Skeletal muscle tissue (tissue), 4 donors: Measurements from ENCODE around the gene SPTLC2. TPM values are rescaled to one million over a fixed set of nuclear protein-coding genes. Genes with fewer than 3 reads are reported as not detected.

ENCODE experiments used
- H3K27ac ChIP-seq: one replicate; pipeline ENCODE4 v1.7.0; 2013; ENCODE audit warnings: mild to moderate bottlenecking, low read depth, low read length, inconsistent platforms
- H3K27me3 ChIP-seq, 3 donors: one replicate each; pipeline ENCODE4 v1.7.0; 2013; ENCODE audit warnings: low read length in 3 of 3; ENCODE audit not compliant: control insufficient read depth in 3 of 3, insufficient read depth in 3 of 3
- H3K36me3 ChIP-seq, 3 donors: one replicate each; pipeline ENCODE4 v1.7.0; 2013; ENCODE audit warnings: low read length in 3 of 3; ENCODE audit not compliant: control insufficient read depth in 3 of 3, insufficient read depth in 3 of 3
- H3K4me1 ChIP-seq, 3 donors: one replicate each; pipeline ENCODE4 v1.7.0; 2013; ENCODE audit warnings: low read length in 3 of 3, mild to moderate bottlenecking in 3 of 3; ENCODE audit not compliant: control insufficient read depth in 3 of 3, insufficient read depth in 3 of 3
- H3K4me3 ChIP-seq, 3 donors: one replicate each; pipeline ENCODE4 v1.7.0; 2013; ENCODE audit warnings: low read length in 3 of 3
- H3K9ac ChIP-seq, 3 donors: one replicate each; pipeline ENCODE4 v1.7.0; 2013; ENCODE audit warnings: low read length in 3 of 3, mild to moderate bottlenecking in 3 of 3, moderate library complexity in 2 of 3, low read depth in 1 of 3
- H3K9me3 ChIP-seq, 3 donors: one replicate each; pipeline ENCODE4 v1.7.0; 2013; ENCODE audit warnings: low read length in 3 of 3; ENCODE audit not compliant: control insufficient read depth in 3 of 3
- total RNA-seq: library from RNA; depleted of rRNA; stranded (reverse); fragments of >200 nt; gene quantifications from one replicate; pipeline ENCODE4 v1.2.3, GENCODE V29; 2014
- donor health status: Osteomylitis.

SPTLC2 gene
- total RNA-seq, 1 donor from 2014 or later, result 20.4 TPM

- Histone ChIP-seq H3K9ac (no peak overlapping the region), H3K27me3 (peaks cover 18 to 29% (median 26%) of the 10 kb centered on the region in 3 donors), H3K4me3 (peak overlapping the region in 2 of 3 donors; percentile 32 to 60), H3K4me1 (peaks cover 0 to 8% (median 6%) of the 10 kb centered on the region in 3 donors), H3K27ac (no peak overlapping the region), H3K9me3 (no peaks in the 10 kb centered on the region), H3K36me3 (no peaks in the 10 kb centered on the region)
These were observed 117.4 kb downstream of the SPTLC2 start for GRCh38 chr14:77498984-77499527.

- Histone ChIP-seq H3K4me1 (peaks cover 0 to 8% (median 6%) of the 10 kb centered on the region in 3 donors), H3K27me3 (peaks cover 18 to 29% (median 26%) of the 10 kb centered on the region in 3 donors), H3K9me3 (no peaks in the 10 kb centered on the region), H3K36me3 (no peaks in the 10 kb centered on the region), H3K27ac (no peak within 1 kb of the TSS), H3K9ac (no peak within 1 kb of the TSS), H3K4me3 (peak within 1 kb of the TSS; percentile 30 to 60 (median 49))
These were observed 118.1 kb downstream of the SPTLC2 start, which contains the start of gene ISM2 for GRCh38 chr14:77498120-77498979. Gene ISM2 (minus strand): TSS chr14:77498816. CDS start chr14:77498793, 23 bp downstream.

GRCh38 chr14:77495334-77495733 lies 121.1 kb downstream of the SPTLC2 start:
- no peaks in the 10 kb centered on the region for H3K9me3 ChIP-seq
- H3K27me3 ChIP-seq, result peaks cover 18 to 26% (median 25%) of the 10 kb centered on the region in 3 donors
- H3K4me1 ChIP-seq, result peaks cover 0 to 8% (median 6%) of the 10 kb centered on the region in 3 donors
- no peaks in the 10 kb centered on the region for H3K36me3 ChIP-seq
- no peak overlapping the region for H3K9ac ChIP-seq
- no peak overlapping the region for H3K27ac ChIP-seq
- no peak overlapping the region for H3K4me3 ChIP-seq

- H3K4me3 ChIP-seq, result no peak overlapping the region
- H3K36me3 ChIP-seq, result no peaks in the 10 kb centered on the region
These were observed 125.4 kb downstream of the SPTLC2 start for GRCh38 chr14:77491056-77491455.

GRCh38 chr14:77490347-77490986 lies 126.0 kb downstream of the SPTLC2 start:
- Histone ChIP-seq H3K4me3 (no peak overlapping the region), H3K9me3 (no peaks in the 10 kb centered on the region), H3K36me3 (no peaks in the 10 kb centered on the region), H3K4me1 (no peaks in the 10 kb centered on the region), H3K9ac (no peak overlapping the region), H3K27ac (no peak overlapping the region), H3K27me3 (no peaks in the 10 kb centered on the region)

More at GRCh38 chr14:77491056-77491455, 125.4 kb downstream of the SPTLC2 start:
- Histone ChIP-seq H3K27ac (no peak overlapping the region), H3K27me3 (no peaks in the 10 kb centered on the region), H3K9me3 (no peaks in the 10 kb centered on the region), H3K4me1 (no peaks in the 10 kb centered on the region), H3K9ac (no peak overlapping the region)

GRCh38 chr14:77489041-77489440 lies 127.4 kb downstream of the SPTLC2 start:
- Histone ChIP-seq H3K9ac (no peak overlapping the region), H3K27ac (no peak overlapping the region), H3K4me1 (no peaks in the 10 kb centered on the region), H3K4me3 (no peak overlapping the region), H3K27me3 (no peaks in the 10 kb centered on the region), H3K36me3 (no peaks in the 10 kb centered on the region), H3K9me3 (no peaks in the 10 kb centered on the region)

- Histone ChIP-seq H3K4me3 (no peak overlapping the region), H3K36me3 (no peaks in the 10 kb centered on the region), H3K27ac (no peak overlapping the region), H3K9ac (no peak overlapping the region), H3K4me1 (no peaks in the 10 kb centered on the region), H3K27me3 (no peaks in the 10 kb centered on the region), H3K9me3 (no peaks in the 10 kb centered on the region)
These were observed 127.9 kb downstream of the SPTLC2 start for GRCh38 chr14:77488558-77488957.

GRCh38 chr14:77485901-77486678 lies 130.3 kb downstream of the SPTLC2 start:
- H3K9me3 ChIP-seq, result no peaks in the 10 kb centered on the region
- H3K36me3 ChIP-seq, result no peaks in the 10 kb centered on the region
- H3K4me1 ChIP-seq, result no peaks in the 10 kb centered on the region
- no peak overlapping the region for H3K27ac ChIP-seq
- no peak overlapping the region for H3K9ac ChIP-seq
- H3K27me3 ChIP-seq, result no peaks in the 10 kb centered on the region
- H3K4me3 ChIP-seq, result no peak overlapping the region

- H3K36me3 ChIP-seq, result no peaks in the 10 kb centered on the region
- H3K4me3 ChIP-seq, result no peak overlapping the region
- H3K9ac ChIP-seq, result no peak overlapping the region
- no peaks in the 10 kb centered on the region for H3K9me3 ChIP-seq
- H3K27me3 ChIP-seq, result no peaks in the 10 kb centered on the region
- H3K4me1 ChIP-seq, result no peaks in the 10 kb centered on the region
- H3K27ac ChIP-seq, result no peak overlapping the region
These were observed 131.2 kb downstream of the SPTLC2 start for GRCh38 chr14:77485256-77485655.
